ENCODE results near the gene CISH.
A peak's percentile ranks its signal among the peaks of the same experiment; 100 is the strongest.

The CISH gene

DNA sequence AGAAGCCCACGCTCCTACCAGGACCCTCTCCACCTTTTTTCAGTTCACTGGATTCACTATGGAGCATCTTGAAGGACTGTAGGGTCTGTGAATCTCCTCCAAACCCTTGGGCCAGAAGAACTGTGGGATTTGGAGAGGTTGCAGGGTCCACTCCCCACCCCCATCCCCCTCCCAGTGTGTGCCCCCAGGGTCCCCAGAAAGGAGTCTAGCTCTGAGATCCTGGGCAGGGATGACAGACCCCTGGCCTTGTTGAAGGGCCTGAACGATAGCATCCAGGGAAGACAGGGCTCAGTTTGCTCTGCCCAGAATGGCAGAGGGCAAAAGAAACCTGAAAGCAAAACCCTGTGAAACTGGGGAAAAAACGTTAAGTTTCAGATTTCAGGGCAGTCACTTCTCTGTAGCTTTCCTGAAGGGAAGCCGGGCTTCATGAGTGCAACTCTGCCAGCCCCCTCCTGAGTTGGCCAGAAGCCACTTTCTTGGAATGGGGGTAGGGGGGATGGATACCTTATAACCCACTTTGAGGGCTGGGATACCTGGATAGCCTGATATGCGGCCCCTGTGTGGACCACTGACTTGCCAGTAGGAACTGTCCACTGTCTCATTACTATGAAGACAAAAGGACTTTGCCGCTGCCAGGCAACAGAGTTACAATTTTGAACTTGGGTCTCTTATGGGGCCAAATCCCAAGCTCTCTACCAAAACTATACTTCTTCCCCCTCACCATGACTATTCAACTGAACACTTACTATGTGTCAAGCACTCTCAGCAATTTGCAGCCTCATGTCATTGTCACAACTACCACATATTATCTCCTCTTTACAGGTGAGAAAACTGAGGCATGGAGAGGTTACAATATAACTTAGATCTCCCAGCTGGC lies 1.6 kb upstream of the CISH start:
- H3K27ac ChIP-seq (ENCODE audit: low read depth, low read length) = no peak overlapping the region
- no peaks in the 10 kb centered on the region for H3K27me3 ChIP-seq (ENCODE audit: insufficient read depth, low read length)
- peaks cover 13% of the 10 kb centered on the region for H3K79me2 ChIP-seq (ENCODE audit: control insufficient read depth, insufficient read depth, low read length, unreplicated experiment)
- peaks cover 14% of the 10 kb centered on the region for H3K4me1 ChIP-seq (ENCODE audit: control insufficient read depth, insufficient read depth, low read length, unreplicated experiment)
- H3K4me3 ChIP-seq (ENCODE audit: low read depth, low read length) = no peak overlapping the region
- no peak overlapping the region for H2AFZ ChIP-seq (ENCODE audit: low read length, unreplicated experiment)
- no peaks in the 10 kb centered on the region for H3K36me3 ChIP-seq (ENCODE audit: insufficient read depth, low read length)

DNA sequence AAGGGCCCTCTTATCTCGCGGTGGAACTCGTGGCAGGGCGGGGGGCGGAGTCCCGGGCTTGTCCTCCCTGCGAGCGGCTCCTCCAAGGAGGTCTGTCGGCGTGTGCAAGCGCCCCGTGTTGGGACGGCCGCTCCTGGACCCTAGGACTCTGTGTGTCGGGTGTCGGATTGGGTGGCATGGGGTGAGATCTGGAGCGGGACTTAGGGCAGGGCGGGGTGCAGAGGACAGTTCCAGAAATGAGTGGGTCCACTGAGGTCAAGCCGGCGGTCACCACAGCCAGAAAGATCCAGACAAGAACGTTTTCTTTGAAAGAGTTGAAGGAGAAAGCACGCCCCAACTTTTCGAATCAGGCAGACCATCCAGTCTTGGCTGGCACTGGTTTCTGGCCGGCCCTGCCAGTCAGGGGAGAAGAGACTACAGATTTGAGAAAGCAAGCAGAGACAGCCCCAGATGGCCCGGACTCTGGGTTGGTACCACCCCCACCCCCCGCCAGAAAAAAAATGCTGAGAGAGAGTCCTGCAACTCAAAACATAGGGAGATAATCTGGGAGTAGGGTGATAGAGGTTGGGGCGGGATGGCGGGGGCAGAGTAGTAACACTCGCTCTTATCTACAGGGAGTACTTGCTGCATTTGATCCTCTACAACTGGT lies 784 bp upstream of the CISH start:
- H3K36me3 ChIP-seq (ENCODE audit: insufficient read depth, low read length) = no peaks in the 10 kb centered on the region

DNA sequence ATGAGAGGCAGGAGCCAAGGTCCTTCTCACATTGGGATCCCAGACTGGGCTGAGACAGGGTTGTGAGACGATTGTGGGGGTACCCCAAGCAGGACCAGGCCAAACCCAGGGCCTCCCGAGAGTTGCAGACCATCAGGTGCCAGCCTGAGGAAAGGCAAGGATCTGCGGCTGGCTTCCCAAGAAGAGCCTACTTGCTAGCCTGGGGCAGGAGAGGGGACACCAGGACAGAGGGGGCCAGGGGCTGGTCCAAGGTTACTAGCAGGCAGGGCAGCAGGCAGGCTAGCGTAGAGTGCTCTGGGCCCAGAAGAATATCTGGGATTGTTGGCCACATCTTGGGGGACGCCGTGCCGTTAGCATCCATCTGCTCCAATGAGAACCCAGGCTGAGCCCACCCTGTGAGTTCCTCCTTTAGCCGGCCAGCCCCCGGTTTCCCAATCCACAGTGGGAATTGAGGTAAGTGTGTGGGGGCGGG lies 546 bp downstream of the CISH start:
- Histone ChIP-seq H3K79me2 (ENCODE audit: control insufficient read depth, insufficient read depth, low read length, unreplicated experiment) (peaks cover 2% of the 10 kb centered on the region), H2AFZ (ENCODE audit: low read length, unreplicated experiment) (peak overlapping the region; percentile 79)

More for the DNA sequence above, 784 bp upstream of the CISH start:
- H3K79me2 ChIP-seq (ENCODE audit: control insufficient read depth, insufficient read depth, low read length, unreplicated experiment) = peaks cover 5% of the 10 kb centered on the region
- no peak overlapping the region for H3K27ac ChIP-seq (ENCODE audit: low read depth, low read length)
- H3K4me3 ChIP-seq (ENCODE audit: low read depth, low read length) = peak overlapping the region; percentile 85
- H2AFZ ChIP-seq (ENCODE audit: low read length, unreplicated experiment) = no peak overlapping the region
- H3K4me1 ChIP-seq (ENCODE audit: control insufficient read depth, insufficient read depth, low read length, unreplicated experiment) = peaks cover 10% of the 10 kb centered on the region
- no peaks in the 10 kb centered on the region for H3K27me3 ChIP-seq (ENCODE audit: insufficient read depth, low read length)

DNA sequence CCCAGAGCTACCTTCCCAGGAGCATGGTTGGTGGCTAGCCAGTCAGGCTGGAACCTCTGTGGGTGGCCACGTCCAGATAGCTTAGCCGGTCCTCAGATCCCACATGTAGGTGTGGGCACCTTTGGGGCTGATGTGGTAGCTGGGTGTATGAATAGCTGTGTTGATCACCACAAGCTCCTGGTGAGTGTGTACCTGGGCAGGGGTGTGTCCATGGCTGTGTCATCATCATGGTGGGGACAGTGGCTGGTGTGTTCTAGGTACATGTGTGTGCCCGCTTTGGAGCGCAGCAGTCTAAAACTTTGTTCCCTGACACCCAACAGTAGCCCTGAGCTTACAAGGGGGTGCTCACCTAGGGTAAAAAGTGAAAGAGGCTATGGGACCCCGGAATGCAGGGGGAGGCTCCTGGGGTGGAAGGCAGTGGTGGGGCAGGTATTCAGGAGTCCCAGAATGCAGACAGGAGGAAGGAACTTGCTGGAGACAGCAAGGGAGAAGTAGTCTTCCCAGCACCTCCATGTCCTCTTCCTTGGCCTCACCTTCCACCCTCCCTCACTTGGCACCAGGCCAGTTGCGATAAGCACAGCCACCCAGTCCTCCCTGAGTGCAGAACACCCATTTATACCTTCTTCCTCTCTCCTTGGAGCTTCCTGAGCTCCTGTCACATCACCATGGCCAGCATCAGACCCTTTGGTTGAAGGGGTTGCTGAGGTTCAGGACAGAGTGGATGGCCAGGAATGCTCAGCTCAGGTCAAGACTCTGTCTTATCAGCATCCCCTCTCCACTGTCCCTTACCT lies 1.2 kb downstream of the CISH start:
- H3K4me1 ChIP-seq (ENCODE audit: control insufficient read depth, insufficient read depth, low read length, unreplicated experiment) = peaks cover 7% of the 10 kb centered on the region
- H3K79me2 ChIP-seq (ENCODE audit: control insufficient read depth, insufficient read depth, low read length, unreplicated experiment) = peaks cover 2% of the 10 kb centered on the region
- H3K36me3 ChIP-seq (ENCODE audit: insufficient read depth, low read length) = no peaks in the 10 kb centered on the region
- no peak overlapping the region for H3K27ac ChIP-seq (ENCODE audit: low read depth, low read length)
- H3K27me3 ChIP-seq (ENCODE audit: insufficient read depth, low read length) = no peaks in the 10 kb centered on the region
- H3K4me3 ChIP-seq (ENCODE audit: low read depth, low read length) = peak overlapping the region; percentile 85
- H2AFZ ChIP-seq (ENCODE audit: low read length, unreplicated experiment) = no peak overlapping the region

More for the DNA sequence above, 546 bp downstream of the CISH start:
- H3K4me1 ChIP-seq (ENCODE audit: control insufficient read depth, insufficient read depth, low read length, unreplicated experiment) = peaks cover 7% of the 10 kb centered on the region
- H3K4me3 ChIP-seq (ENCODE audit: low read depth, low read length) = peak overlapping the region; percentile 85
- H3K36me3 ChIP-seq (ENCODE audit: insufficient read depth, low read length) = no peaks in the 10 kb centered on the region
- no peak overlapping the region for H3K27ac ChIP-seq (ENCODE audit: low read depth, low read length)
- H3K27me3 ChIP-seq (ENCODE audit: insufficient read depth, low read length) = no peaks in the 10 kb centered on the region

DNA sequence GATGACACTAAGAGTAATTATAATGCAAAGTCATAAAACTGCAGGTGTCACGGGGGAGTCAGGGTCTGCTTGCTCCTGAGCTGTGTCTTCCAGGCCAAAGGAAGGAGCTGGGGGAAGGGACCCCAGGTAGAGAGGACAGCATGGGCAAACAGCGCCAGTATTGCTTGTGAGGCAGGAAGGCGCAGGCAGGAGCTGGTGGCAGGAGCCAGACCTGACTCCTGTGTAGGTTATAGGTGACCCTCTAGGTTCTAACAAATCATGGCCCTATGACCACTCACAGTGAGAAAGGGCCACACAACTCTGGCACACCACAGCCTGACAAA lies 1.9 kb downstream of the CISH start:
- no peak overlapping the region for H3K27ac ChIP-seq (ENCODE audit: low read depth, low read length)
- no peak overlapping the region for H2AFZ ChIP-seq (ENCODE audit: low read length, unreplicated experiment)
- no peaks in the 10 kb centered on the region for H3K27me3 ChIP-seq (ENCODE audit: insufficient read depth, low read length)
- H3K36me3 ChIP-seq (ENCODE audit: insufficient read depth, low read length) = no peaks in the 10 kb centered on the region
- H3K79me2 ChIP-seq (ENCODE audit: control insufficient read depth, insufficient read depth, low read length, unreplicated experiment) = peaks cover 2% of the 10 kb centered on the region
- peaks cover 7% of the 10 kb centered on the region for H3K4me1 ChIP-seq (ENCODE audit: control insufficient read depth, insufficient read depth, low read length, unreplicated experiment)
- H3K4me3 ChIP-seq (ENCODE audit: low read depth, low read length) = no peak overlapping the region

DNA sequence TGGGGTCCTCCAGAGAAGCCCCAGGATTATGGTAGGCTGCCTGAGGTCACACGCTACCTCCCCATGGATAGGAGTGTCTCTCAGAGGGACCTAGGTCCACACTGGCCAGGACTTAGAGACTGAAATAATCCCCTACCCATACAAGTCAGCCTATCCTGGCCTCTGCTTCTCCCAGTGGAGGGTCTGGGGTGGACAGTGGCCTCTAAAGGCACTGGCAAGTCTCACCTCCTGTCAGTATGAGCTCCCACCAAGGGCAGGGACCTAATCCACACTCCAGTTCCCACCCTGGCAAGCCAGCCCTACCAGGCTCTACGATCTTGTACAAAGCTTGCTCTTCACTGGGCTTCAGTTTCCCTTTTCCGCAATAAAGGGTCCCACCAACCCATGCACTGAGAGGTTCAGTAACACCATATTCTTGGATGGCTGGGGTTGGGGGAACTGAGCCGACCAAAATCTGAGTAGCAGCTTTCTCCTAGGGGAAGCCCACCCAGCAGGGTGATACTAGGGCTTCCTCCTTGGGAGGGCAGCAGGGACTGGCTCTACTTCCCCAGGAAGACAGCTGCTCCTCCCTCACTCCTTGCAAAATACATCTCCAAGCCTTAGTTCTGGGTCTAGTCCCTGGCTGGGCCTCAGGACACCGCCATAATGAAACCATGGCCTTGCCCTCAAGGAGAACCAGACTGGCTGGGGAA lies 2.4 kb downstream of the CISH start:
- Histone ChIP-seq H3K27me3 (ENCODE audit: insufficient read depth, low read length) (no peaks in the 10 kb centered on the region), H2AFZ (ENCODE audit: low read length, unreplicated experiment) (no peak overlapping the region), H3K79me2 (ENCODE audit: control insufficient read depth, insufficient read depth, low read length, unreplicated experiment) (peaks cover 2% of the 10 kb centered on the region), H3K27ac (ENCODE audit: low read depth, low read length) (no peak overlapping the region), H3K4me3 (ENCODE audit: low read depth, low read length) (no peak overlapping the region), H3K4me1 (ENCODE audit: control insufficient read depth, insufficient read depth, low read length, unreplicated experiment) (peaks cover 7% of the 10 kb centered on the region), H3K36me3 (ENCODE audit: insufficient read depth, low read length) (no peaks in the 10 kb centered on the region)

DNA sequence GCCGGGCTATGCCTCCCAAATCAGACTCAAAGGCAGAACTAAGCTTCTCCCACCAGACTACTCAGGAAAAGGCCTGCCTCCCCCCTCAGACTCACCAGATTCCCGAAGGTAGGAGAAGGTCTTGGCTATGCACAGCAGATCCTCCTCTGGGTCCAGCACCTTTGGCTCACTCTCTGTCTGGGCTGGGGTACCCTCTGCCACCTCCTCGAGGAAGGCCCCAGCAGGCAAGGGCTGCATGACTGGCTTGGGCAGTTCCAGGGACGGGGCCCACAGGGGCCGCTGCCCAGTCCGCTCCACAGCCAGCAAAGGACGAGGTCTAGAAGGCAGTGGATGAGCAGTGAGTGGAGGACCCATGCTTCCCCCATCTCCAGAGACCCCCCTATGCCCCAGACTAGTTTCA lies 3.3 kb downstream of the CISH start:
- Histone ChIP-seq H3K27me3 (ENCODE audit: insufficient read depth, low read length) (no peaks in the 10 kb centered on the region), H3K4me1 (ENCODE audit: control insufficient read depth, insufficient read depth, low read length, unreplicated experiment) (peaks cover 7% of the 10 kb centered on the region), H3K36me3 (ENCODE audit: insufficient read depth, low read length) (no peaks in the 10 kb centered on the region), H3K27ac (ENCODE audit: low read depth, low read length) (no peak overlapping the region), H3K4me3 (ENCODE audit: low read depth, low read length) (no peak overlapping the region), H3K79me2 (ENCODE audit: control insufficient read depth, insufficient read depth, low read length, unreplicated experiment) (peaks cover 2% of the 10 kb centered on the region), H2AFZ (ENCODE audit: low read length, unreplicated experiment) (no peak overlapping the region)

DNA sequence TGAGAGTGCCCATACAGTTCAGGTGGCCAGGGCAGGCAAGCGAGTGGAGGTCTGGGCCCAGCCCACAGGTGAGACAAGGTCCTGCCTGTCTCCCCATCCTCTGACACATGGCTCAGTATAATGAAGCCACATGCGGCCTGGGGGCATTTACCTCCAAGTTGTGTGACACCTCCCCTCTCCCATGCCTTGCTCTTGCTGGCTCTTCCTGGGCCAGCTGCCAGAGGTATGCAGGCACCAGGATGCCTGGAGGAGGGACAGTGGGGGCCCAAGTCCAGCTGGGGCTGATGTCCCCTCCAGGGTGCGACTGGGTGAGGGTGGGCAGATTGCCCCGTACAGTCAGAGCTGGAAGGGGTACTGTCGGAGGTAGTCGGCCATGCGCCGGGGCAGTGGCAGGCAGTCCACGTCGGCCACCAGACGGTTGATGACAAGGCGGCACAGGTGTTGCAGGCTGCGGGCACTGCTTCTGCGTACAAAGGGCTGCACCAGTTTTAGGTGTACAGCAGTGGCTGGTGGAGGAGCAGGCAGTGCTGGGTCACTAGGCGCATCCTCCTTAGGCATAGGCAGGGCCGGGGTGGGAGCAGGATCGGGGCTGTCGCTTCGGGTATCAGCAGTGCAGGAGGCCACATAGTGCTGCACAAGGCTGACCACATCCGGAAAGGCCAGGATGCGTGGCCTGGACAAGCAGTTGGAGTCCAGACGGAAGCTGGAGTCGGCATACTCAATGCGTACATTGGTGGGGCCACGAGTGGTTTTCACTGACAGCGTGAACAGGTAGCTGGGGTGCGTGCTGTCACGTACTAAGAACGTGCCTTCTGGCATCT lies 4.1 kb downstream of the CISH start:
- no peaks in the 10 kb centered on the region for H3K36me3 ChIP-seq (ENCODE audit: insufficient read depth, low read length)
- no peak overlapping the region for H3K27ac ChIP-seq (ENCODE audit: low read depth, low read length)
- peaks cover 2% of the 10 kb centered on the region for H3K79me2 ChIP-seq (ENCODE audit: control insufficient read depth, insufficient read depth, low read length, unreplicated experiment)
- no peak overlapping the region for H3K4me3 ChIP-seq (ENCODE audit: low read depth, low read length)
- H3K27me3 ChIP-seq (ENCODE audit: insufficient read depth, low read length) = no peaks in the 10 kb centered on the region
- peaks cover 8% of the 10 kb centered on the region for H3K4me1 ChIP-seq (ENCODE audit: control insufficient read depth, insufficient read depth, low read length, unreplicated experiment)
- no peak overlapping the region for H2AFZ ChIP-seq (ENCODE audit: low read length, unreplicated experiment)

DNA sequence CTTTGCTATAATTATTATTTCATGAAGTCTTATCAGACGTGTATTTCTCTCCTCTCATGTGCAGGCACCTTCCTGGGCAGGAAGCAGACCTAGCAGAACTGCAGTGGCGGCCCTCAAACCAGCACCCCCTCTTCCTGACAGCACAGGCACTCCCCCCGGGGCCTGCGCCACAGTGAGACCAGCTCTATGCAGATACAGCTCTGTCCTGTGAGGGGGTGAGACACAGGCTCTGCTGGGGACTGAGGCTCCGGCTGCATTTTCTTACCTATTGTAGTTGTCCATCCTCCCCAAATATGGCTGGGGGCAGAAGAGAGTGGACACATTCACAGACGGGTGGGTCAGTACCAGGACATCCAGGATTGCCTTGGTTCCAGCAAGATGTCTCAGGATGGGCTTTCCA lies 5.0 kb downstream of the CISH start:
- Histone ChIP-seq H3K27me3 (ENCODE audit: insufficient read depth, low read length) (no peaks in the 10 kb centered on the region), H3K4me3 (ENCODE audit: low read depth, low read length) (no peak overlapping the region), H3K4me1 (ENCODE audit: control insufficient read depth, insufficient read depth, low read length, unreplicated experiment) (peaks cover 16% of the 10 kb centered on the region), H3K27ac (ENCODE audit: low read depth, low read length) (no peak overlapping the region), H2AFZ (ENCODE audit: low read length, unreplicated experiment) (no peak overlapping the region), H3K79me2 (ENCODE audit: control insufficient read depth, insufficient read depth, low read length, unreplicated experiment) (peaks cover 2% of the 10 kb centered on the region), H3K36me3 (ENCODE audit: insufficient read depth, low read length) (no peaks in the 10 kb centered on the region)

All from ACC112 (cell line).